K562 (cell line): ENCODE data around the gene RARG. TPM values are rescaled to one million over a fixed set of nuclear protein-coding genes. Genes with fewer than 3 reads are reported as not detected.

ENCODE experiments used
- ATAC-seq: fragments of 200-7000 bp; cut with Tn5 transposase; 3 replicates; pipeline ENCODE4 v1.9.1; 2020; ENCODE audit warnings: moderate library complexity
- BruUV-seq: library from RNA; stranded (reverse); fragments of 400-500 nt; replicated peaks from 2 replicates; lab custom pipeline; 2021; lab: Mats Ljungman, UMichigan
- CTCF ChIA-PET: fragments of 300-600 bp; formaldehyde crosslinking; extraction: SDS; loops from one replicate; lab custom pipeline; 2021; ENCODE audit warnings: low intra/inter-chr PET ratio; lab: Yijun Ruan, JAX
- POLR2A ChIA-PET: fragments of 300-600, 350-650 bp; sonication (Branson Sonifier 250); formaldehyde crosslinking; extraction: SDS; loops from one replicate; lab custom pipeline; 2021; ENCODE audit warnings: antibody characterized with exemption, inconsistent platforms; lab: Yijun Ruan, JAX
- DNase-seq, 4 experiments: peaks; one replicate each; pipeline versions ENCODE4 v3.0.0 to v3.0.0-alpha.2; 2011 to 2018; ENCODE audit warnings: low spot score in 3 of 4, mixed read lengths in 3 of 4; ENCODE audit errors: extremely low read depth in 1 of 4
- FAIRE-seq: peaks from 2 replicates; lab custom pipeline; 2011; peaks lifted over from hg19 to GRCh38; lab: Jason Lieb, UNC
- H2AFZ ChIP-seq: 2 replicates; pipeline ENCODE4 v1.6.0; 2011; ENCODE audit warnings: low read depth, low read length, control low read depth, inconsistent platforms
- H3K27ac ChIP-seq: fragments of 200-600 bp; 3 replicates; pipeline ENCODE4 v1.8.0; 2011; ENCODE audit warnings: low read depth, mild to moderate bottlenecking, control low read depth, inconsistent platforms, low read length, moderate library complexity, mixed read lengths; ENCODE audit errors: extremely low read depth
- H3K27me3 ChIP-seq, 2 experiments: fragments of 300-600 bp in 1 of 2; 2 replicates in 1 of 2; 3 replicates in 1 of 2; pipeline versions ENCODE4 v1.6.0 to v1.8.0; 2011; ENCODE audit warnings: inconsistent platforms in 2 of 2, low read length in 2 of 2, mild to moderate bottlenecking in 1 of 2, mixed read lengths in 1 of 2, moderate library complexity in 1 of 2; ENCODE audit not compliant: control insufficient read depth in 2 of 2, insufficient read depth in 2 of 2
- H3K36me3 ChIP-seq: fragments of 300-600 bp; 3 replicates; pipeline ENCODE4 v1.8.0; 2011; ENCODE audit warnings: mild to moderate bottlenecking, low read length, inconsistent platforms; ENCODE audit not compliant: control insufficient read depth, insufficient read depth
- H3K4me1 ChIP-seq, 2 experiments: fragments of 200-600 bp in 1 of 2; replicated peaks in 1 of 2; 2 replicates in 1 of 2; 3 replicates in 1 of 2; pipeline versions ENCODE4 v1.5.1 to v1.8.0; 2011; ENCODE audit warnings: inconsistent platforms in 2 of 2, low read length in 2 of 2, mild to moderate bottlenecking in 1 of 2, mixed read lengths in 1 of 2, moderate library complexity in 1 of 2; ENCODE audit not compliant: control insufficient read depth in 2 of 2, insufficient read depth in 2 of 2
- H3K4me2 ChIP-seq: 2 replicates; pipeline ENCODE4 v1.6.1; 2011; ENCODE audit warnings: low read length, control low read depth, inconsistent platforms, mixed read lengths; ENCODE audit not compliant: insufficient read depth
- H3K4me3 ChIP-seq: fragments of 200-600 bp; sonication (generic), shearing (Covaris generic); 2 replicates; pipeline ENCODE4 v1.5.1; 2016; ENCODE audit warnings: control low read depth, inconsistent platforms
- H3K79me2 ChIP-seq: fragments of 200-600 bp; 3 replicates; pipeline ENCODE4 v1.8.0; 2011; ENCODE audit warnings: low read length, inconsistent platforms; ENCODE audit not compliant: control insufficient read depth, insufficient read depth
- H3K9ac ChIP-seq, 2 experiments: 2 replicates each; pipeline versions ENCODE4 v1.6.0 to v1.6.1; 2011; ENCODE audit warnings: low read depth in 2 of 2, low read length in 2 of 2, control low read depth in 1 of 2, inconsistent platforms in 1 of 2, mild to moderate bottlenecking in 1 of 2, mixed read lengths in 1 of 2; ENCODE audit not compliant: insufficient read depth in 1 of 2
- H3K9me1 ChIP-seq: one replicate; pipeline ENCODE4 v1.6.0; 2011; ENCODE audit warnings: inconsistent platforms, mild to moderate bottlenecking, low read length, moderate library complexity; ENCODE audit not compliant: control insufficient read depth, insufficient read depth
- H3K9me3 ChIP-seq: replicated peaks from 2 replicates; pipeline ENCODE4 v1.5.1; 2011; ENCODE audit warnings: low read depth, low read length, inconsistent platforms; ENCODE audit not compliant: control insufficient read depth, insufficient read depth
- H4K20me1 ChIP-seq: replicated peaks from 2 replicates; pipeline ENCODE4 v1.6.1; 2011; ENCODE audit warnings: low read length, inconsistent platforms, mixed read lengths; ENCODE audit not compliant: control insufficient read depth, insufficient read depth
- ADNP ChIP-seq: fragments of 200-800 bp; sonication (Bioruptor generic); IDR thresholded peaks from 2 replicates; pipeline ENCODE4 v1.6.1; 2016; ENCODE audit warnings: missing genetic modification characterization, missing compliant biosample characterization
- CBX1 ChIP-seq: sonication (generic); IDR thresholded peaks from 2 replicates; pipeline ENCODE4 v1.6.1; 2016; ENCODE audit warnings: antibody characterized with exemption, low read depth, mild to moderate bottlenecking
- CBX3 ChIP-seq, 2 experiments: IDR thresholded peaks; 1 replicate in 1 of 2; 2 replicates in 1 of 2; pipeline ENCODE4 v1.6.1; 2012; ENCODE audit warnings: inconsistent platforms in 2 of 2, low read length in 2 of 2, borderline replicate concordance in 1 of 2, control low read depth in 1 of 2
- DACH1 ChIP-seq: fragments of 450-650 bp; IDR thresholded peaks from 2 replicates; pipeline ENCODE4 v1.6.1; 2018; ENCODE audit not compliant: partially characterized antibody
- DEAF1 ChIP-seq: fragments of 450-650 bp; formaldehyde crosslinking; IDR thresholded peaks from 2 replicates; pipeline ENCODE4 v1.4.0; 2020; ENCODE audit warnings: mild to moderate bottlenecking, moderate library complexity
- E2F4 ChIP-seq: sonication (generic); formaldehyde crosslinking; IDR thresholded peaks from 2 replicates; pipeline ENCODE4 v1.8.0; 2022; ENCODE audit warnings: mild to moderate bottlenecking, low read depth, missing genetic modification reagents
- HDAC3 ChIP-seq: fragments of 450-650 bp; IDR thresholded peaks from 2 replicates; pipeline ENCODE4 v1.6.1; 2018; ENCODE audit warnings: borderline replicate concordance, mild to moderate bottlenecking, moderate library complexity; ENCODE audit not compliant: partially characterized antibody
- KDM1A ChIP-seq, 2 experiments: fragments of 450-650 bp; IDR thresholded peaks; 2 replicates each; pipeline ENCODE4 v1.6.1; 2016; ENCODE audit warnings: mild to moderate bottlenecking in 2 of 2
- NCOA2 ChIP-seq, 2 experiments: fragments of 450-650 bp; IDR thresholded peaks; 2 replicates each; pipeline ENCODE4 v1.6.1; 2018; ENCODE audit warnings: mild to moderate bottlenecking in 2 of 2, moderate library complexity in 1 of 2; ENCODE audit not compliant: partially characterized antibody in 2 of 2
- NONO ChIP-seq, 2 experiments: fragments of 200-400 bp in 1 of 2; fragments of 450-650 bp in 1 of 2; formaldehyde crosslinking in 1 of 2; IDR thresholded peaks; 2 replicates each; pipeline ENCODE4 v1.6.1; 2017; ENCODE audit warnings: low read depth in 2 of 2, mild to moderate bottlenecking in 2 of 2, moderate library complexity in 2 of 2, low read length in 1 of 2
- RBM39 ChIP-seq: fragments of 200-400 bp; formaldehyde crosslinking; optimal IDR thresholded peaks from 2 replicates; pipeline ENCODE3; 2018; ENCODE audit warnings: low read depth, low read length
- RHOXF2B ChIP-seq: fragments of 250-450 bp; sonication (Bioruptor Pico); conservative IDR thresholded peaks from 2 replicates; pipeline ENCODE4 v1.5.1; 2021
- TBP ChIP-seq: optimal IDR thresholded peaks from 2 replicates; pipeline ENCODE3; 2011; ENCODE audit warnings: low read depth, low read length, improper control_type of control experiment
- TRIM24 ChIP-seq, 2 experiments: fragments of 450-650 bp; IDR thresholded peaks; 2 replicates each; pipeline ENCODE4 v1.6.1; 2016
- TRIM28 ChIP-seq: fragments of 450-650 bp; IDR thresholded peaks from 2 replicates; pipeline ENCODE4 v1.6.1; 2017
- XRCC4 ChIP-seq: IDR thresholded peaks from one replicate; pipeline ENCODE4 v1.6.1; 2011; ENCODE audit not compliant: insufficient read depth, insufficient read length; ENCODE audit errors: extremely low read depth
- ZNF316 ChIP-seq: fragments of 450-650 bp; IDR thresholded peaks from 2 replicates; pipeline ENCODE4 v1.6.1; 2016
- ZNF518B ChIP-seq: fragments of 250-450 bp; sonication (Bioruptor Pico); IDR thresholded peaks from 2 replicates; pipeline ENCODE4 v1.5.0; 2021; ENCODE audit warnings: mild to moderate bottlenecking, moderate library complexity
- WGBS: fragments of 100-300 bp; shearing (Covaris generic); methylation state at CpG from one replicate; pipeline ENCODE4 v1.1.6; 2016; ENCODE audit warnings: low coverage, mixed read lengths; ENCODE audit not compliant: insufficient coverage; ENCODE audit errors: missing lambda C conversion rate; 5-methylcytosine and 5-hydroxymethylcytosine counted together
- in situ Hi-C: fragments of 300-500 bp; cut with MboI; formaldehyde crosslinking; loops from 4 replicates; pipeline ENCODE4 v1.15.0; 2018; ENCODE audit warnings: inconsistent platforms, mixed read lengths
- intact Hi-C: fragments of 100-400 bp; cut with micrococcal nuclease; formaldehyde crosslinking; loops from 2 replicates; pipeline ENCODE4 v1.14.2; 2022
- polyA plus RNA-seq, 8 experiments: library from polyadenylated mRNA; depleted of rRNA in 4 of 8; stranded (reverse) in 5 of 8; unstranded in 3 of 8; fragments of >200 nt; fragmentation: Nextera tagmentation in 2 of 8; fragmentation: Illumina TruSeq in 1 of 8; extraction: Ambion mirVana in 2 of 8; extraction: Trizol in 1 of 8; gene quantifications; 2 replicates each; pipeline versions ENCODE4 v1.2.1 to v1.2.3, GENCODE V29; 2011 to 2014; ENCODE audit warnings: inconsistent platforms in 1 of 8, missing spikeins in 1 of 8
- total RNA-seq, 7 experiments: library from RNA; depleted of rRNA in 6 of 7; stranded (reverse); fragments of >200 nt in 6 of 7; fragmentation: Illumina TruSeq in 2 of 7; extraction: Trizol in 2 of 7; gene quantifications; 2 replicates each; pipeline versions ENCODE4 v1.2.1 to v1.2.3, GENCODE V29; 2011 to 2021; ENCODE audit warnings: low replicate concordance in 1 of 7

The RARG gene
- total and polyA plus RNA-seq, 9 of the 15 experiments (the other 6 are each of a cell fraction or from before 2014, with no cell fraction given) = 0.18 to 7.6 (median 3.8) TPM

GRCh38 chr12:53181935-53182334 lies 50.1 kb downstream of the RARG start:
- Histone ChIP-seq H3K36me3 (peaks cover 53% of the 10 kb centered on the region), H3K4me2 (peak overlapping the region; percentile 92), H3K9me1 (no peaks in the 10 kb centered on the region), H2AFZ (no peak overlapping the region), H3K9ac (peak overlapping the region; percentile 82 to 100; a peak in 2 of 4 replicates), H4K20me1 (no peaks in the 10 kb centered on the region), H3K79me2 (peaks cover 34% of the 10 kb centered on the region), H3K4me3 (peak overlapping the region; percentile 75), H3K4me1 (peaks cover 16 to 26% of the 10 kb centered on the region in 2 experiments; a peak in 4 of 5 replicates), H3K27ac (no peak overlapping the region), H3K27me3 (no peaks in the 10 kb centered on the region), H3K9me3 (peaks cover 5% of the 10 kb centered on the region)
- FAIRE-seq = no peak
- BruUV-seq = TSS peak; percentile 44
- in situ Hi-C loops (loop anchor here (10.0 kb wide), 1 partner anchor 757 kb away; no protein-coding TSS in a partner anchor), intact Hi-C loops (loop anchor here (2.0 kb wide), 1 partner anchor 39 kb away; no protein-coding TSS in a partner anchor)
- WGBS = 89% methylated on average over 2 of the region's 2 CpGs
- ChIA-PET POLR2A (interaction anchor here (0.6 to 2.3 kb wide), 9 partner anchors 10 to 293 kb away, joined by 3 to 6 read pairs (median 4); partner anchors contain the start of genes PFDN5 and SPRYD3), CTCF (no interaction called here)
- DNase-seq = peak in 2 of 4 experiments; percentile 19 to 21
- no peak for ATAC-seq
- TF ChIP-seq TRIM24 (IDR thresholded peaks at IDR 0.05) (peak; percentile 75 to 76), HDAC3 (no peak), DACH1 (no peak), XRCC4 (no peak), RHOXF2B (CRISPR knock-in tag) (no peak), RBM39 (no peak), ADNP (tag) (peak; percentile 46; the same call in 1 of the 2 replicates), TBP (no peak), KDM1A (IDR thresholded peaks at IDR 0.05) (0 out of 4 replicates have a peak, but pooled peaks of 1 of the 2 experiments have one; percentile 26), TRIM28 (peak; percentile 92), NCOA2 (IDR thresholded peaks at IDR 0.05; ENCODE audit: partially characterized antibody in 2 of 2) (no peak), CBX3 (IDR thresholded peaks at IDR 0.05; ENCODE audit: borderline replicate concordance in 1 of 2, low read length in 2 of 2) (peak in 1 of 2 experiments; percentile 85; a peak in 2 of 3 replicates), DEAF1 (no peak), E2F4 (CRISPR knock-in tag) (no peak), ZNF518B (CRISPR knock-in tag) (no peak), CBX1 (peak; percentile 36; the same call in 1 of the 2 replicates), NONO (IDR thresholded peaks at IDR 0.05; ENCODE audit: low read depth in 2 of 2, low read length in 1 of 2) (no peak), ZNF316 (peak; percentile 95)
